Esophagus squamous epithelium (tissue), 4 donors: ENCODE results near the gene PTPRM.

Experiments used
- POLR2A ChIP-seq, 4 donors: fragments of 450-650 bp; IDR thresholded peaks; one replicate each; pipeline ENCODE4 v1.6.1; 2017; ENCODE audit warnings: antibody characterized with exemption in 4 of 4, mild to moderate bottlenecking in 4 of 4, moderate library complexity in 3 of 4
- TF ChIP-seq, protein P1 (sequence below), 6 experiments: fragments of 450-650 bp in 4 of 6; fragments of 200-600 bp in 2 of 6; sonication (generic) in 2 of 6; IDR thresholded peaks; one replicate each; pipeline ENCODE4 v1.5.1; 2016 to 2019; ENCODE audit warnings: antibody characterized with exemption in 6 of 6, mild to moderate bottlenecking in 4 of 6, moderate library complexity in 4 of 6

DNA sequence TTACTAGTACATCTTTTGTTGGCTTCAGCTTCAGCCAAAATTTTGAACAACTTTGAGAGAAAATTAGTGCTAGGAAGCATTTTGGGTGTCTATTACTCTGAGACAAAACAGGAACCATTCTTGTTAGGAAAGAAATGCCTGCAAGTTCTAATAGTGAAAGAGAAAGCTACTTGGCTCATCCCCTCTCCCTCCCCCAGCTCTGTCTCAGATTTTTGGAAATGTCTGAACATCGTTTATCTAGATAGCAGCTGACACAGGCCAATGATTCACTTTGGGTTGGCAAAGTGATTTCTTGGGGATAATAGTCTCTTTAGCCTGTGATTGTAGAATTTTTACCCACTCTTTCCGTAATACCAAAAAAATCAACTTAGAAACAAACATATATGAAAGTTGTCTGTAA lies 42.3 kb upstream of the PTPRM start:
- no peak for TF ChIP-seq POLR2A (IDR thresholded peaks at IDR 0.05)
- TF ChIP-seq, protein P1, sequence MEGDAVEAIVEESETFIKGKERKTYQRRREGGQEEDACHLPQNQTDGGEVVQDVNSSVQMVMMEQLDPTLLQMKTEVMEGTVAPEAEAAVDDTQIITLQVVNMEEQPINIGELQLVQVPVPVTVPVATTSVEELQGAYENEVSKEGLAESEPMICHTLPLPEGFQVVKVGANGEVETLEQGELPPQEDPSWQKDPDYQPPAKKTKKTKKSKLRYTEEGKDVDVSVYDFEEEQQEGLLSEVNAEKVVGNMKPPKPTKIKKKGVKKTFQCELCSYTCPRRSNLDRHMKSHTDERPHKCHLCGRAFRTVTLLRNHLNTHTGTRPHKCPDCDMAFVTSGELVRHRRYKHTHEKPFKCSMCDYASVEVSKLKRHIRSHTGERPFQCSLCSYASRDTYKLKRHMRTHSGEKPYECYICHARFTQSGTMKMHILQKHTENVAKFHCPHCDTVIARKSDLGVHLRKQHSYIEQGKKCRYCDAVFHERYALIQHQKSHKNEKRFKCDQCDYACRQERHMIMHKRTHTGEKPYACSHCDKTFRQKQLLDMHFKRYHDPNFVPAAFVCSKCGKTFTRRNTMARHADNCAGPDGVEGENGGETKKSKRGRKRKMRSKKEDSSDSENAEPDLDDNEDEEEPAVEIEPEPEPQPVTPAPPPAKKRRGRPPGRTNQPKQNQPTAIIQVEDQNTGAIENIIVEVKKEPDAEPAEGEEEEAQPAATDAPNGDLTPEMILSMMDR (IDR thresholded peaks at IDR 0.05) = no peak
